Head of caudate nucleus (tissue), 42 donors: ENCODE results near the gene BEAN1.

Source experiments
- DNase-seq, 42 donors: peaks; one replicate each; pipeline versions ENCODE4 v3.0.0 to v3.0.0-alpha.2; 2020 to 2021; ENCODE audit warnings: mixed read lengths in 7 of 42
- intact Hi-C: fragments of 100-400 bp; cut with DNase I; formaldehyde crosslinking; loops from one replicate; pipeline ENCODE4 v1.15.0; 2022

BEAN1 gene

GRCh38 chr16:66427036-66427860 lies at the start of gene BEAN1:
BEAN1 (plus strand) TSS chr16:66427295; CDS start chr16:66437677, 10,382 bp downstream.
- DNase-seq = peak in 1 of 42 donors; percentile 33
- intact Hi-C loops = no loop called here

- intact Hi-C loops = no loop called here
- no peak for DNase-seq
These were observed 49.8 kb upstream of the BEAN1 start for GRCh38 chr16:66377324-66377723.

- no peak for DNase-seq
- intact Hi-C loops = no loop called here
These were observed 48.1 kb upstream of the BEAN1 start for GRCh38 chr16:66378741-66379570.

GRCh38 chr16:66379571-66379941 lies 47.5 kb upstream of the BEAN1 start:
- intact Hi-C loops = no loop called here
- DNase-seq = no peak

- no peak for DNase-seq
- intact Hi-C loops = no loop called here
These were observed 46.7 kb upstream of the BEAN1 start for GRCh38 chr16:66380421-66380820.

- intact Hi-C loops = no loop called here
- DNase-seq = no peak
These were observed 45.4 kb upstream of the BEAN1 start for GRCh38 chr16:66381585-66382170.

- no peak for DNase-seq
- intact Hi-C loops = no loop called here
These were observed 44.7 kb upstream of the BEAN1 start for GRCh38 chr16:66382171-66382965.

- intact Hi-C loops = no loop called here
- DNase-seq = no peak
These were observed 44.2 kb upstream of the BEAN1 start for GRCh38 chr16:66382966-66383299.

- DNase-seq = no peak
- intact Hi-C loops = no loop called here
These were observed 43.5 kb upstream of the BEAN1 start for GRCh38 chr16:66383551-66383950.

- no peak for DNase-seq
- intact Hi-C loops = no loop called here
These were observed 41.7 kb upstream of the BEAN1 start for GRCh38 chr16:66385415-66385814.

GRCh38 chr16:66386629-66387622 lies 40.2 kb upstream of the BEAN1 start:
- DNase-seq = peak in 2 of 42 donors; percentile 5 to 7
- intact Hi-C loops = no loop called here

- intact Hi-C loops = no loop called here
- peak in 1 of 42 donors; percentile 4 for DNase-seq
These were observed 39.2 kb upstream of the BEAN1 start for GRCh38 chr16:66387817-66388332.

GRCh38 chr16:66388350-66389139 lies 38.5 kb upstream of the BEAN1 start:
- intact Hi-C loops = no loop called here
- peak in 2 of 42 donors; percentile 3 to 4 for DNase-seq

- DNase-seq = peak in 1 of 42 donors; percentile 11
- intact Hi-C loops = no loop called here
These were observed 37.6 kb upstream of the BEAN1 start for GRCh38 chr16:66389256-66390176.

- intact Hi-C loops = no loop called here
- DNase-seq = peak in 2 of 42 donors; percentile 8 to 10
These were observed 36.6 kb upstream of the BEAN1 start for GRCh38 chr16:66390346-66391108.
